K562 (cell line): Measurements from ENCODE around the gene CHMP1A. TPM values are rescaled to one million over a fixed set of nuclear protein-coding genes. Genes with fewer than 3 reads are reported as not detected.

Experiments used
- ARID1B ChIP-seq: fragments of 450-650 bp; IDR thresholded peaks from 2 replicates; pipeline ENCODE4 v1.6.1; 2016; ENCODE audit warnings: antibody characterized with exemption, mild to moderate bottlenecking, inconsistent platforms
- CBFA2T2 ChIP-seq: fragments of 450-650 bp; conservative IDR thresholded peaks from 2 replicates; pipeline ENCODE4 v1.6.1; 2017; ENCODE audit warnings: mild to moderate bottlenecking
- CHD4 ChIP-seq: fragments of 200-600 bp; sonication (generic); IDR thresholded peaks from 3 replicates; pipeline ENCODE4 v1.6.1; 2012; ENCODE audit warnings: low read depth, mild to moderate bottlenecking, mixed read lengths, low read length, inconsistent platforms; ENCODE audit not compliant: insufficient read depth, insufficient replicate concordance, poor library complexity, severe bottlenecking
- ERF ChIP-seq: fragments of 450-650 bp; formaldehyde crosslinking; IDR thresholded peaks from 2 replicates; pipeline ENCODE4 v1.4.0; 2020; ENCODE audit warnings: mild to moderate bottlenecking, mixed read lengths
- EZH2 ChIP-seq: IDR thresholded peaks from 2 replicates; pipeline ENCODE4 v1.6.1; 2012; ENCODE audit warnings: low read depth, mild to moderate bottlenecking, inconsistent platforms, low read length, borderline replicate concordance
- GABPB1 ChIP-seq: sonication (generic); formaldehyde crosslinking; IDR thresholded peaks from 2 replicates; pipeline ENCODE4 v1.8.0; 2022; ENCODE audit warnings: mild to moderate bottlenecking, missing genetic modification reagents
- HDAC1 ChIP-seq, 2 experiments: fragments of 450-650 bp; IDR thresholded peaks; 2 replicates each; pipeline ENCODE4 v1.6.1; 2016 to 2017; ENCODE audit warnings: inconsistent platforms in 1 of 2, mild to moderate bottlenecking in 1 of 2, moderate library complexity in 1 of 2
- HDAC6 ChIP-seq: IDR thresholded peaks from 2 replicates; pipeline ENCODE4 v1.6.1; 2012; ENCODE audit warnings: low read depth, mild to moderate bottlenecking, control low read depth, inconsistent platforms, low read length, moderate library complexity
- HNRNPL ChIP-seq: fragments of 200-400 bp; formaldehyde crosslinking; IDR thresholded peaks from 2 replicates; pipeline ENCODE4 v1.6.1; 2017; ENCODE audit warnings: low read depth, mild to moderate bottlenecking, low read length
- NEUROD1 ChIP-seq: fragments of 150-350 bp; IDR thresholded peaks from 2 replicates; pipeline ENCODE4 v1.6.1; 2014; ENCODE audit warnings: borderline replicate concordance, low read length, low read depth; ENCODE audit not compliant: partially characterized antibody
- NR2F6 ChIP-seq: fragments of 450-650 bp; formaldehyde crosslinking; IDR thresholded peaks from 2 replicates; pipeline ENCODE4 v1.4.0; 2020; ENCODE audit warnings: mild to moderate bottlenecking
- NRF1 ChIP-seq, 2 experiments: fragments of 450-650 bp; IDR thresholded peaks in 1 of 2; conservative IDR thresholded peaks in 1 of 2; 2 replicates each; pipeline ENCODE4 v1.6.1; 2014; ENCODE audit warnings: mild to moderate bottlenecking in 2 of 2
- PHB ChIP-seq: fragments of 250-450 bp; sonication (Bioruptor Pico); IDR thresholded peaks from 2 replicates; pipeline ENCODE4 v1.5.0; 2021
- RBBP5 ChIP-seq: fragments of 200-600 bp; sonication (generic); IDR thresholded peaks from 2 replicates; pipeline ENCODE4 v1.6.1; 2012; ENCODE audit warnings: borderline replicate concordance, mild to moderate bottlenecking, low read length, control low read depth, inconsistent platforms; ENCODE audit not compliant: insufficient read depth, poor library complexity, severe bottlenecking
- RBM34 ChIP-seq: fragments of 200-400 bp; formaldehyde crosslinking; IDR thresholded peaks from 2 replicates; pipeline ENCODE4 v1.6.1; 2018; ENCODE audit warnings: low read length, borderline replicate concordance; ENCODE audit not compliant: insufficient read depth
- SAFB ChIP-seq: fragments of 200-400 bp; formaldehyde crosslinking; IDR thresholded peaks from 2 replicates; pipeline ENCODE4 v1.6.1; 2017; ENCODE audit warnings: low read depth, low read length, borderline replicate concordance
- SAP30 ChIP-seq: fragments of 200-600 bp; sonication (generic); IDR thresholded peaks from 2 replicates; pipeline ENCODE4 v1.6.1; 2012; ENCODE audit warnings: borderline replicate concordance, low read depth, mild to moderate bottlenecking, moderate library complexity, low read length, control low read depth, inconsistent platforms; ENCODE audit not compliant: insufficient read depth, poor library complexity, severe bottlenecking
- SNRNP70 ChIP-seq: fragments of 200-400 bp; formaldehyde crosslinking; optimal IDR thresholded peaks from 2 replicates; pipeline ENCODE3; 2017; ENCODE audit warnings: low read depth, low read length
- STAT5B ChIP-seq: fragments of 250-450 bp; sonication (Bioruptor Pico); IDR thresholded peaks from 2 replicates; pipeline ENCODE4 v1.8.0; 2021; ENCODE audit warnings: mild to moderate bottlenecking, inconsistent platforms
- THRB ChIP-seq: fragments of 450-650 bp; formaldehyde crosslinking; conservative IDR thresholded peaks from 2 replicates; pipeline ENCODE4 v1.4.0; 2022; ENCODE audit warnings: mild to moderate bottlenecking, missing genetic modification characterization
- ZC3H4 ChIP-seq: sonication (generic); formaldehyde crosslinking; IDR thresholded peaks from 2 replicates; pipeline ENCODE4 v1.9.0; 2021; ENCODE audit warnings: missing genetic modification reagents, borderline replicate concordance
- ZNF12 ChIP-seq: sonication (generic); formaldehyde crosslinking; IDR thresholded peaks from 2 replicates; pipeline ENCODE4 v1.4.0; 2020; ENCODE audit warnings: mild to moderate bottlenecking, missing genetic modification reagents
- ZNF778 ChIP-seq: fragments of 450-650 bp; formaldehyde crosslinking; IDR thresholded peaks from 2 replicates; pipeline ENCODE4 v1.4.0; 2020; ENCODE audit warnings: mild to moderate bottlenecking, moderate library complexity
- polyA plus RNA-seq, 8 experiments: library from polyadenylated mRNA; depleted of rRNA in 4 of 8; stranded (reverse) in 5 of 8; unstranded in 3 of 8; fragments of >200 nt; fragmentation: Nextera tagmentation in 2 of 8; fragmentation: Illumina TruSeq in 1 of 8; extraction: Ambion mirVana in 2 of 8; extraction: Trizol in 1 of 8; gene quantifications; 2 replicates each; pipeline versions ENCODE4 v1.2.1 to v1.2.3, GENCODE V29; 2011 to 2014; ENCODE audit warnings: inconsistent platforms in 1 of 8, missing spikeins in 1 of 8
- total RNA-seq, 7 experiments: library from RNA; depleted of rRNA in 6 of 7; stranded (reverse); fragments of >200 nt in 6 of 7; fragmentation: Illumina TruSeq in 2 of 7; extraction: Trizol in 2 of 7; gene quantifications; 2 replicates each; pipeline versions ENCODE4 v1.2.1 to v1.2.3, GENCODE V29; 2011 to 2021; ENCODE audit warnings: low replicate concordance in 1 of 7
- TF ChIP-seq, protein P1 (sequence below): fragments of 250-450 bp; sonication (Bioruptor Pico); IDR thresholded peaks from 2 replicates; pipeline ENCODE4 v1.4.0; 2020; ENCODE audit warnings: mild to moderate bottlenecking, moderate library complexity

CHMP1A gene
- total and polyA plus RNA-seq, 9 of the 15 experiments (the other 6 are each of a cell fraction or from before 2014, with no cell fraction given) = 0.83 to 79.9 (median 45.2) TPM

DNA sequence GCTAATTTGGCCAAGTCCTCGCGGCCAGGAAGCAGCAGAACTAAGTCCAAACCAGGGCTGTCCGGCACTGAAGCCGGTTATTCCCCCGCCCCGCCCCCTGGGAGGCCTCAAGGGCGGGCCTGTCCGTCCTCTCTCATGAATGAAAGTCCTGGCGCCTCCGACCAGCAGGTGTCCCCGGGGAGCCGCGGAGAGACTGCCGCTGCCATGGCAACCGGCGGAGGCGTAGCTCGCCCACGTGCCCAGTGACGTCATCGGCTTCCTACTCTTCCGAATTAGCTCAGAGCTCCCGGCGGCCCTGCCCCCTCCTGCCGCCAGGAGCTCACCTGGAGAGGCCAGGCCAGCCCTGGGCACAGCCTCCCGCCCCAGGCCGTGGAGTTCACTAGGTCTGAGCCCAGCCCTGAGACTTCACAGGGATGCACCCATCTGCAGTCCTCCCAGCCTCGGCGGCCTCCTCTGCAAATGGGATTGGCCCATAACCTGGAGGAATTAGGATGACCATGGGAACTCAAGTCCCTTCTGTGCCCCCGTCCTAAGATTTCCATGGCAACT, 42.7 kb upstream of the CHMP1A start (continued):
- TF ChIP-seq PHB (CRISPR knock-in tag) (no peak), SAP30 (peak; percentile 35), RBBP5 (no peak), ZNF778 (CRISPR knock-in tag) (no peak), NRF1 (conservative IDR thresholded peaks at IDR 0.05 in 1 of 2, IDR thresholded peaks at IDR 0.05 in 1 of 2) (peak in 1 of 2 experiments; percentile 43; a peak in 2 of 4 replicates), EZH2 (no peak), HDAC6 (no peak), CBFA2T2 (peak; percentile 64), SNRNP70 (no peak), CHD4 (no peak), ZNF12 (CRISPR knock-in tag) (no peak), HNRNPL (no peak), GABPB1 (no peak; the same call in 1 of the 2 replicates), NEUROD1 (peak; percentile 70), ZC3H4 (CRISPR knock-in tag) (no peak), STAT5B (no peak), SAFB (no peak), ARID1B (peak; percentile 59; the same call in 1 of the 2 replicates), RBM34 (no peak), THRB (CRISPR knock-in tag) (no peak), HDAC1 (IDR thresholded peaks at IDR 0.05) (peak in 1 of 2 experiments; percentile 85; a peak in 2 of 4 replicates), NR2F6 (CRISPR knock-in tag) (no peak), ERF (peak; percentile 49; the same call in 1 of the 2 replicates)
- TF ChIP-seq, protein P1, sequence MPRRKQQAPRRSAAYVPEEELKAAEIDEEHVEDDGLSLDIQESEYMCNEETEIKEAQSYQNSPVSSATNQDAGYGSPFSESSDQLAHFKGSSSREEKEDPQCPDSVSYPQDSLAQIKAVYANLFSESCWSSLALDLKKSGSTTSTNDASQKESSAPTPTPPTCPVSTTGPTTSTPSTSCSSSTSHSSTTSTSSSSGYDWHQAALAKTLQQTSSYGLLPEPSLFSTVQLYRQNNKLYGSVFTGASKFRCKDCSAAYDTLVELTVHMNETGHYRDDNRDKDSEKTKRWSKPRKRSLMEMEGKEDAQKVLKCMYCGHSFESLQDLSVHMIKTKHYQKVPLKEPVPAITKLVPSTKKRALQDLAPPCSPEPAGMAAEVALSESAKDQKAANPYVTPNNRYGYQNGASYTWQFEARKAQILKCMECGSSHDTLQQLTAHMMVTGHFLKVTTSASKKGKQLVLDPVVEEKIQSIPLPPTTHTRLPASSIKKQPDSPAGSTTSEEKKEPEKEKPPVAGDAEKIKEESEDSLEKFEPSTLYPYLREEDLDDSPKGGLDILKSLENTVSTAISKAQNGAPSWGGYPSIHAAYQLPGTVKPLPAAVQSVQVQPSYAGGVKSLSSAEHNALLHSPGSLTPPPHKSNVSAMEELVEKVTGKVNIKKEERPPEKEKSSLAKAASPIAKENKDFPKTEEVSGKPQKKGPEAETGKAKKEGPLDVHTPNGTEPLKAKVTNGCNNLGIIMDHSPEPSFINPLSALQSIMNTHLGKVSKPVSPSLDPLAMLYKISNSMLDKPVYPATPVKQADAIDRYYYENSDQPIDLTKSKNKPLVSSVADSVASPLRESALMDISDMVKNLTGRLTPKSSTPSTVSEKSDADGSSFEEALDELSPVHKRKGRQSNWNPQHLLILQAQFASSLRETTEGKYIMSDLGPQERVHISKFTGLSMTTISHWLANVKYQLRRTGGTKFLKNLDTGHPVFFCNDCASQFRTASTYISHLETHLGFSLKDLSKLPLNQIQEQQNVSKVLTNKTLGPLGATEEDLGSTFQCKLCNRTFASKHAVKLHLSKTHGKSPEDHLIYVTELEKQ (CRISPR knock-in tag) = no peak
